Measurements from ENCODE around the gene PAXX. TPM values are rescaled to one million over a fixed set of nuclear protein-coding genes. Genes with fewer than 3 reads are reported as not detected.
"Not testable (repeated sequence)": the region's sequence is repeated elsewhere in the genome, so short reads cannot be mapped to it uniquely, and the experiment has no call there.

PAXX gene
- total RNA-seq, 6 donors from 2014 or later: 41.8 to 150 (median 52.8) TPM

DNA sequence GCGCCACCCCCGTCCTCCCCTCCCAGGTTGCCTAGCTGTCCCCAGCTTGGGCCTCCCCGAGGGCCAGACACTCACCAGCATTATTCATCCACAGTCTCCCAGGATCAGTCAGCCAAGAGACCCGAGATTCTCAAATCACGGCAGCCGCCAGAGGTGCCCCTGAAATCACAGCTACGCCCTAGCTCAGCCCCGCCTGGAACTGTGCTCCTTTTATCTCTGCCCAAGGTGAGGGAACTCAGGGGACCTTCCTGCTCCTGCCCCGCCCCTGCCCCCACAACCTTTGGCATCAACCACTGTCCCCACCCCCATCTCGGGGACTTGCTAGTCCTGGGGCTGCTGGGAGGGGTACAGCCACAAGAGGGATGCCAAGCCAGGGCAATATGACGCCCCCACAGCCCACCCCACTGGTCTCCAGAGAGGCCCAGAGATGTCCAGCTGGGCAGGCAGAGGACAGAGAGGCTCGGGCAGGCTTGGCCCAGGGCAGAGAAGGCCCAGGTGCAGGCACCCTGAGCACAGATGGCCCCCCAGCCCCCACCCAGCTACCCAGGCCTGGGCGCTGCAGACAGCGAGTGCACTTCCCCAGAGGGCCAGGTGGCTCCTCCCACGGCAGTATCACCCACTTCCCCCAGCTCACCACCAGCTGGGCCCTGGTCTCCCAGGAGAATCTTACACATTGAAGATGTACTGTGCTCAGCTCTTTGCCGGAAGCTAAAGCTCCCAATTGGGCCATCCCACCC lies 39.9 kb downstream of the PAXX start, which contains the start of gene FUT7:
FUT7 (minus strand) TSS at position 185 of the 737 bp plus-strand sequence; CDS start at position 88, 97 bp downstream.
- DNase-seq (peak in 1 of 2 donors; percentile 64), ATAC-seq (ENCODE audit: low FRiP score in 2 of 2) (no peak)
- H3K9me3 ChIP-seq: no peaks in the 10 kb centered on the region
- 41 to 49% methylated on average over 6 to 16 of the region's 16 CpGs for WGBS, 2 donors
- peak in 1 of 6 experiments; percentile 6 for TF ChIP-seq CTCF (IDR thresholded peaks at IDR 0.05)
- no peak for TF ChIP-seq POLR2AphosphoS5 (IDR thresholded peaks at IDR 0.05)
- H3K27ac ChIP-seq: peak within 1 kb of the TSS; percentile 60 to 79 (median 76)
- no peaks in the 10 kb centered on the region for H3K36me3 ChIP-seq
- H3K4me1 ChIP-seq: peaks cover 39 to 68% (median 57%) of the 10 kb centered on the region in 4 donors
- peak within 1 kb of the TSS in 3 of 4 donors; percentile 12 to 38 (median 21) for H3K4me3 ChIP-seq
- no peaks in the 10 kb centered on the region for H3K27me3 ChIP-seq

DNA sequence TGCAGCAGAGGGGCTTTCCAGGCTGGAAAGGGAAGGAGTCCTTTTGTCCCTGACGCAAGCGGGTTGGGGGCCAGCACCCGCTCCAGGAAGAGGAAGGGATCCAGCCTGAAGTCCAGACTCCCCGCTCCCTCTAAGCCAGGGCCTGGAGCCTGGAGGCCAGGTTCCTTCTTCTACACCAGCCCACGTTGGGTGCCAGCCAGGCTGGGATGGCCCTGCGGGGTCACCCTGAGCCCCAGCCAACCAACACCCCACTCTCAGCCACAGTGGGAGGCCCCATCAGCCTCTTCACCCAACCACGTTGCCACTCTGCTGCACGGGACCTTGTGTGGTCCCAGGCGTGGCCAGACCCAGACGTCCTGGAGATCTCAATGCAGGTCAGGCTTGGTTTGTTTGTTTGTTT lies 40.6 kb downstream of the PAXX start:
- H3K27me3 ChIP-seq: no peaks in the 10 kb centered on the region
- peak in 1 of 2 donors; percentile 21 for TF ChIP-seq POLR2AphosphoS5 (IDR thresholded peaks at IDR 0.05)
- TF ChIP-seq POLR2A (IDR thresholded peaks at IDR 0.05): peak in 1 of 4 donors; percentile 57
- TF ChIP-seq CTCF (IDR thresholded peaks at IDR 0.05): no peak
- TF ChIP-seq EP300 (IDR thresholded peaks at IDR 0.05): no peak
- H3K27ac ChIP-seq: peak overlapping the region; percentile 60 to 79 (median 76)
- ATAC-seq (ENCODE audit: low FRiP score in 2 of 2): peak; percentile 41 to 66
- peak overlapping the region in 3 of 4 donors; percentile 9 to 38 (median 13) for H3K4me3 ChIP-seq
- peaks cover 0 to 6% (median 2%) of the 10 kb centered on the region in 4 donors for H3K36me3 ChIP-seq
- no peaks in the 10 kb centered on the region for H3K9me3 ChIP-seq
- H3K4me1 ChIP-seq: peaks cover 33 to 62% (median 51%) of the 10 kb centered on the region in 4 donors
- DNase-seq: peak in 1 of 2 donors; percentile 78
- WGBS, 2 donors: 60 to 74% methylated on average over 9 to 10 of the region's 10 CpGs

GRCh38 chr9:137033481-137033880 lies 41.3 kb downstream of the PAXX start:
- ATAC-seq (ENCODE audit: low FRiP score in 2 of 2); H3K9me3 ChIP-seq; H3K27me3 ChIP-seq; DNase-seq: not testable (repeated sequence)
- WGBS, 2 donors: 85 to 89% methylated on average over 5 of the region's 5 CpGs
- H3K36me3 ChIP-seq: peaks cover 0 to 12% (median 2%) of the 10 kb centered on the region in 4 donors
- peaks cover 32 to 59% (median 49%) of the 10 kb centered on the region in 4 donors for H3K4me1 ChIP-seq
- peak overlapping the region; percentile 44 to 79 (median 75) for H3K27ac ChIP-seq
- H3K4me3 ChIP-seq: peak overlapping the region in 3 of 4 donors; percentile 13 to 38 (median 29)

DNA sequence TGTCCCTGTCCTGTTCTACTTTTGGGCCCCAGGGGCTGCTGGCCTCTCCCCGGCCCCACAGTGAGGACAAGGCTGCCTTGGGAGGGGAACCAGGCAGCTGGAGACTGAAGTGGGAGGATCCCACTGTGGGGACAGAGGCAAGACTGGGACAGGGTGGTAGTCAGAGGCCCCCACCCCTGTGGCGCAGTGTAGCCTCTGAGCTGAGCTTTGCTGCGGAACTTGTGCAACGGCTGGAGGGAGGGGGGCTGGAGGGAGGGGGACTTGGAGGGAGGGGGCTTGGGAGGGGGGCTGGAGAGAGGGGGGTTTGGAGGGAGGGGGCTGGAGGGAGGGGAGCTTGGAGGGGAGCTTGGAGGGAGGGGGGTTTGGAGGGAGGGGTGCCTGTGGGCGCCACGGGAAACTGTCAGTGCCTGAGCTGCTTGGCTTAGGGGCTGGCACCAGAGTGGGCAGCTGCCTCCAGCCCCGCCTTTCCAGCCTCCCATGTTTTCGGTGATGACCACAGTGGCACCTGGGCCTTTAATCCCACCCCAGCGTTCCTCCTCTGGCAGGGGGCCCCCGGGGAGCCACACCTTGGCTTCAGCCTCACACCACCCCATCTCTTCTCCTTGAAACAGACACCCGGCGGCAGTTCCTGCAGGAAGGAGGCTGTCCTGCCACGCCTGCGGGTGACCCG lies 42.0 kb downstream of the PAXX start:
- H3K9me3 ChIP-seq: no peaks in the 10 kb centered on the region
- no peak for TF ChIP-seq POLR2AphosphoS5 (IDR thresholded peaks at IDR 0.05)
- TF ChIP-seq POLR2A (IDR thresholded peaks at IDR 0.05): no peak
- TF ChIP-seq CTCF (IDR thresholded peaks at IDR 0.05): no peak
- no peak for TF ChIP-seq EP300 (IDR thresholded peaks at IDR 0.05)
- H3K27ac ChIP-seq: peak overlapping the region; percentile 65 to 79 (median 70)
- 41 to 42% methylated on average over 7 to 13 of the region's 15 CpGs for WGBS, 2 donors
- ATAC-seq (ENCODE audit: low FRiP score in 2 of 2): peak in 1 of 2 donors; percentile 11
- H3K4me1 ChIP-seq: peaks cover 25 to 52% (median 42%) of the 10 kb centered on the region in 4 donors
- H3K27me3 ChIP-seq: no peaks in the 10 kb centered on the region
- DNase-seq: peak in 1 of 2 donors; percentile 68
- H3K4me3 ChIP-seq: peak overlapping the region in 3 of 4 donors; percentile 13 to 38 (median 29)
- peaks cover 0 to 19% (median 8%) of the 10 kb centered on the region in 4 donors for H3K36me3 ChIP-seq
